ENCODE measurements around the gene OR7D2.

DNA sequence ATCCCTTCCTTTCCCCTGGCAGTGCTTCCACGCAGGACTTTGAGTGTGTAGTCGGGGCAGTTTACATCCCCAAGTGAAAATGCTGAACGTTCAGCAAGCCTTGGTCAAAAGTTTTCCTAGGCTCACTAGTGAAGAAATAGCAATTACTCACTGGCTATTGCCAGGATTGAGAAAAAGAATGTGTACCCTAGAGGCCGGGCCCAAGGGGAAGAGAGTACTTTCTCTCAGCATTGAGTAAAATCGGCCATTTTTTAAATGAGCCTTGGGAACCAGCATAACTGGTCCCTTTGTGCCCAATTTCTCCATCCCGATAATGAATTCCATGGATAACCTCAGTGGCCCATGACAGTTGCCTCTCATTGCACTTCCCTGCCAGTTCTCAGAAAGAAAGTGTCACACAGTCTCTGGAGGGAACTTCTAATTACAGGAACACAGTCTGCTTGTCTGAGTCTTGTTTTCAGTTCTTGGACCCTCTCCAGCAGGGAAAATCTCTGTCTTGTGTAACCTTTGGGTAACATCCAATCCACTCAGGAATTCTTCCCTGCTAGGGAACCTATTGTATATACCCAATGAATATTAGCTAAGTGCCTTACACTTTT, 7.3 kb upstream of the OR7D2 start:
- TF ChIP-seq, protein P1, sequence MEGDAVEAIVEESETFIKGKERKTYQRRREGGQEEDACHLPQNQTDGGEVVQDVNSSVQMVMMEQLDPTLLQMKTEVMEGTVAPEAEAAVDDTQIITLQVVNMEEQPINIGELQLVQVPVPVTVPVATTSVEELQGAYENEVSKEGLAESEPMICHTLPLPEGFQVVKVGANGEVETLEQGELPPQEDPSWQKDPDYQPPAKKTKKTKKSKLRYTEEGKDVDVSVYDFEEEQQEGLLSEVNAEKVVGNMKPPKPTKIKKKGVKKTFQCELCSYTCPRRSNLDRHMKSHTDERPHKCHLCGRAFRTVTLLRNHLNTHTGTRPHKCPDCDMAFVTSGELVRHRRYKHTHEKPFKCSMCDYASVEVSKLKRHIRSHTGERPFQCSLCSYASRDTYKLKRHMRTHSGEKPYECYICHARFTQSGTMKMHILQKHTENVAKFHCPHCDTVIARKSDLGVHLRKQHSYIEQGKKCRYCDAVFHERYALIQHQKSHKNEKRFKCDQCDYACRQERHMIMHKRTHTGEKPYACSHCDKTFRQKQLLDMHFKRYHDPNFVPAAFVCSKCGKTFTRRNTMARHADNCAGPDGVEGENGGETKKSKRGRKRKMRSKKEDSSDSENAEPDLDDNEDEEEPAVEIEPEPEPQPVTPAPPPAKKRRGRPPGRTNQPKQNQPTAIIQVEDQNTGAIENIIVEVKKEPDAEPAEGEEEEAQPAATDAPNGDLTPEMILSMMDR (IDR thresholded peaks at IDR 0.05; ENCODE audit: insufficient read depth, low read length, poor library complexity, severe bottlenecking) = no peak
- TF ChIP-seq EZH2phosphoT487 (conservative IDR thresholded peaks at IDR 0.05; ENCODE audit: low read length) = no peak

Data from SU-DHL-6 (cell line).